Breast epithelium (tissue), 4 donors: ENCODE measurements around the gene HIF1A. TPM values are rescaled to one million over a fixed set of nuclear protein-coding genes. Genes with fewer than 3 reads are reported as not detected.

Source experiments
- DNase-seq, 2 donors: peaks; one replicate each; pipeline ENCODE4 v3.0.0-alpha.2; 2019; ENCODE audit warnings: low spot score in 2 of 2
- H3K27ac ChIP-seq, 2 donors: fragments of 200-600 bp; sonication (generic) in 1 of 2; one replicate each; pipeline ENCODE4 v1.5.1; 2016 to 2019; ENCODE audit warnings: mild to moderate bottlenecking in 1 of 2
- H3K27me3 ChIP-seq, 2 donors: fragments of 200-600 bp; sonication (generic) in 1 of 2; one replicate each; pipeline versions ENCODE4 v1.5.1 to v1.6.0; 2017 to 2019; ENCODE audit warnings: control low read depth in 1 of 2, mild to moderate bottlenecking in 1 of 2
- H3K36me3 ChIP-seq: fragments of 200-600 bp; one replicate; pipeline ENCODE4 v1.5.1; 2019
- H3K4me1 ChIP-seq, 2 donors: fragments of 200-600 bp; sonication (generic); one replicate each; pipeline ENCODE4 v1.5.1; 2016 to 2019; ENCODE audit warnings: control low read depth in 1 of 2
- H3K4me3 ChIP-seq, 3 donors: fragments of 200-600 bp; sonication (generic); 1 replicate in 2 of 3; 2 replicates in 1 of 3; pipeline ENCODE4 v1.5.1; 2016 to 2019; ENCODE audit warnings: mild to moderate bottlenecking in 3 of 3, moderate library complexity in 2 of 3
- H3K9me3 ChIP-seq, 2 donors: fragments of 200-600 bp; sonication (generic) in 1 of 2; one replicate each; pipeline ENCODE4 v1.5.1; 2016 to 2019; ENCODE audit warnings: control low read depth in 1 of 2
- CTCF ChIP-seq, 3 donors: fragments of 450-650 bp; IDR thresholded peaks; one replicate each; pipeline ENCODE4 v1.5.1; 2016 to 2017; ENCODE audit warnings: antibody characterized with exemption in 3 of 3, mild to moderate bottlenecking in 3 of 3, moderate library complexity in 3 of 3
- POLR2A ChIP-seq: fragments of 450-650 bp; IDR thresholded peaks from one replicate; pipeline ENCODE4 v1.6.1; 2016; ENCODE audit warnings: antibody characterized with exemption, mild to moderate bottlenecking, moderate library complexity
- POLR2AphosphoS5 ChIP-seq, 3 donors: sonication (generic); formaldehyde crosslinking; IDR thresholded peaks; one replicate each; pipeline ENCODE4 v1.6.1; 2017; ENCODE audit warnings: antibody characterized with exemption in 3 of 3
- intact Hi-C: fragments of 100-400 bp; cut with DNase I; formaldehyde crosslinking; loops from one replicate; pipeline ENCODE4 v1.15.1; 2023; ENCODE audit warnings: low total_unique reads
- total RNA-seq, 3 donors: library from RNA; depleted of rRNA; stranded (reverse); fragments of >200 nt; gene quantifications; one replicate each; pipeline ENCODE4 v1.1.0, GENCODE V29; 2016

The HIF1A gene
- total RNA-seq, 3 donors from 2014 or later = 64.8 to 104 (median 92.3) TPM

- Histone ChIP-seq H3K27me3 (no peaks in the 10 kb centered on the region), H3K4me1 (peaks cover 0 to 6% of the 10 kb centered on the region in 2 donors), H3K27ac (no peak overlapping the region), H3K4me3 (no peak overlapping the region), H3K9me3 (no peaks in the 10 kb centered on the region), H3K36me3 (no peaks in the 10 kb centered on the region)
- TF ChIP-seq CTCF (IDR thresholded peaks at IDR 0.05) = no peak
- intact Hi-C loops = no loop called here
- DNase-seq = no peak
Observed at GRCh38 chr14:61759878-61760277, 64.6 kb downstream of the HIF1A start.

- H3K9me3 ChIP-seq = no peaks in the 10 kb centered on the region
Observed at GRCh38 chr14:61761557-61761956, 66.2 kb downstream of the HIF1A start.

GRCh38 chr14:61761959-61762786 lies 66.9 kb downstream of the HIF1A start, which contains the start of gene SNAPC1:
SNAPC1 (plus strand) TSS chr14:61762420; CDS start chr14:61762461, 41 bp downstream.
- Histone ChIP-seq H3K4me1 (peaks cover 0 to 6% of the 10 kb centered on the region in 2 donors), H3K9me3 (no peaks in the 10 kb centered on the region), H3K27ac (peak within 1 kb of the TSS; percentile 81 to 89), H3K36me3 (no peaks in the 10 kb centered on the region), H3K4me3 (peak within 1 kb of the TSS; percentile 57 to 73 (median 70)), H3K27me3 (no peaks in the 10 kb centered on the region)
- peak; percentile 93 to 94 for DNase-seq
- TF ChIP-seq POLR2A (peak; percentile 40), POLR2AphosphoS5 (IDR thresholded peaks at IDR 0.05) (peak in 1 of 3 donors; percentile 71), CTCF (IDR thresholded peaks at IDR 0.05) (no peak)
- intact Hi-C loops = no loop called here

More at GRCh38 chr14:61761557-61761956, 66.2 kb downstream of the HIF1A start:
- intact Hi-C loops = no loop called here
- Histone ChIP-seq H3K27ac (peak overlapping the region; percentile 81 to 89), H3K4me3 (peak overlapping the region; percentile 57 to 73 (median 70)), H3K36me3 (no peaks in the 10 kb centered on the region), H3K4me1 (peaks cover 0 to 6% of the 10 kb centered on the region in 2 donors), H3K27me3 (no peaks in the 10 kb centered on the region)
- DNase-seq = no peak
- no peak for TF ChIP-seq POLR2AphosphoS5 (IDR thresholded peaks at IDR 0.05)
- TF ChIP-seq POLR2A = no peak
- no peak for TF ChIP-seq CTCF (IDR thresholded peaks at IDR 0.05)

GRCh38 chr14:61764342-61765122 lies 69.2 kb downstream of the HIF1A start:
- no peak for DNase-seq
- Histone ChIP-seq H3K36me3 (no peaks in the 10 kb centered on the region), H3K27me3 (no peaks in the 10 kb centered on the region), H3K9me3 (no peaks in the 10 kb centered on the region), H3K4me3 (no peak overlapping the region), H3K4me1 (peaks cover 0 to 6% of the 10 kb centered on the region in 2 donors), H3K27ac (no peak overlapping the region)
- TF ChIP-seq POLR2AphosphoS5 (IDR thresholded peaks at IDR 0.05) (no peak), POLR2A (no peak), CTCF (IDR thresholded peaks at IDR 0.05) (no peak)
- intact Hi-C loops = no loop called here
